ENCODE data around the gene SCML2.
"Not testable (repeated sequence)": the region's sequence is repeated elsewhere in the genome, so short reads cannot be mapped to it uniquely, and the experiment has no call there.

The SCML2 gene

DNA sequence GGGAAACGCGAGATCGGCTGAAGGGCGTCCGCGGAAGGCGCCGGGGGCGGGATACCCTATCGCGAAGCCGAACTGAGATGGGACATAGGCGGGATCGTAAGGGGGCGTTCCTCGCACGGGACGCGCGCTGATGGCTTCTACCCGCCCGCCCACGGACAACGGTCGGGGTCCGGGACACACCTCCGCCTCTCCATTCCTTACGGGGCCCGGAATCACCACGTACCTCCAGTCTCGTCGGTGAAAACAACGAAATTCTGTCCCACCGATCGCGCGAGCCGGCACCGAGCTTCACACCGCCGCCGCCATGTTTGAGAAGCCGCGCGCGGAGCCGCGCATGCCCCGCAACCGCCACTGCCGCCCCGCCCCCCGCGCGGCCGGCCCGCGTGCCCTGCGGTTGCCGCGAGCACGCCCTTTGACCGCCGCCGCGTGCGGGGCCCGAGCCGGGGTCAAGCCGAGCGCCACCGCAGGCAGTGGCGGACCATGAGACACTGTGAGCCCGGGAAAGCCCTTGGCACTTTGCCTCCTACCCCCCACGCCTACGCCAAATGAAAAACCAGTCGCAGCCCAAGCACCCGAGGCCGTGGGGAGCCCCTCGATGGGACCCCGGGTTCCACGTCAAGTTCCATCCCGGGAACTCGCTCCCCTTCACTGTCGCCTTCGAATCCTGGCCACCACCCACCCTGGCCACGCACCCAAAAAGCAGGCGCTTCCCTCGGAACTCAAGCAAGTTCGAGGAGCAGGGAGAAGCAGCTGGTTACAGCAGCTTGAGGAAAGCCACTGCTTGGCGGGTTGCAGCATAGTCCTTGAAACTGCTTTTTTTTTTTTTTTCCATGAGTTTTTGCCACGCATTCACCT is at the start of gene SCML2:
Gene SCML2, minus strand, starts transcription at position 320 of the 855 bp plus-strand sequence. CDS start 20,617 bp downstream, outside the sequence.
- peak; percentile 2 for DNase-seq (ENCODE audit: low read depth)

DNA sequence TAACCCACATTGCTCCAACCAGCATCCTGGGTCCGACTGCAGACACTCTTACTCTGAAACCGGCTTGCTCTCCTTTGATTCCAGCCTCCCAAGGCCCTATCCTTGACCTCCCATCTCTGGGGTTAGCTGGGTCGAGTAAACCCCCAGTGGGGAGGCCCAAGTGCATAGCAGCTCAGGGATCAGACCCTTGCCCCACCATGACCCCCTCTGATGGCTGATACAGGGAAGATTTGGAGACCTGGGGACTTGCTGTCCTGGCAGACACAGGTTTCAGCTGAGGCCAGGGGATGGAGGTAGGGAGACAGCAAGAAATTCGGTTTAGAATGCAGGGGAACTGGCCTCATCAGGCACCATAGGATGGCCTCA is 47.3 kb upstream of the SCML2 start:
- no peak for DNase-seq (ENCODE audit: low read depth)

- no peak for DNase-seq (ENCODE audit: low read depth)
These were observed 40.0 kb upstream of the SCML2 start for GRCh38 chrX:18394477-18394876.

GRCh38 chrX:18390941-18391538 is 36.6 kb upstream of the SCML2 start:
- peak; percentile 64 for DNase-seq (ENCODE audit: low read depth)

DNA sequence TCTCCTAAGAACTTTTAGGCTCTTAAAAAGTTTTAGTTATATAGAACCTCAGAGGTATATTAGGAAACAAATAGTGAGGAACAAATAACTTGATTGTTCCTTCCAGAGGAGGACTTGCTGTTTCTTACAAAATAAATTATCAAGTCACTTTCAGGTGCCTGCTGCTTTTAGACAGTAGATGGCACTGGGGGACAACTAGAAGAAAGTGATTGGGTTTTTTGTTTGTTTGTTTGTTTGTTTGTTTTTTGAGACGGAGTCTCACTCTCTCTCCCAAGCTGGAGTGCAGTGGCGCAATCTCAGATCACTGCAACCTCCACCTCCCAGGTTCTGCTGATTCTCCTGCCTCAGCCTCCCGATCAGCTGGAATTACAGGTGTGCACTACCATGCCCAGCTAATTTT is 35.5 kb upstream of the SCML2 start:
- no peak for DNase-seq (ENCODE audit: low read depth)

- DNase-seq (ENCODE audit: low read depth): no peak
These were observed 23.3 kb upstream of the SCML2 start for GRCh38 chrX:18377796-18378195.

DNA sequence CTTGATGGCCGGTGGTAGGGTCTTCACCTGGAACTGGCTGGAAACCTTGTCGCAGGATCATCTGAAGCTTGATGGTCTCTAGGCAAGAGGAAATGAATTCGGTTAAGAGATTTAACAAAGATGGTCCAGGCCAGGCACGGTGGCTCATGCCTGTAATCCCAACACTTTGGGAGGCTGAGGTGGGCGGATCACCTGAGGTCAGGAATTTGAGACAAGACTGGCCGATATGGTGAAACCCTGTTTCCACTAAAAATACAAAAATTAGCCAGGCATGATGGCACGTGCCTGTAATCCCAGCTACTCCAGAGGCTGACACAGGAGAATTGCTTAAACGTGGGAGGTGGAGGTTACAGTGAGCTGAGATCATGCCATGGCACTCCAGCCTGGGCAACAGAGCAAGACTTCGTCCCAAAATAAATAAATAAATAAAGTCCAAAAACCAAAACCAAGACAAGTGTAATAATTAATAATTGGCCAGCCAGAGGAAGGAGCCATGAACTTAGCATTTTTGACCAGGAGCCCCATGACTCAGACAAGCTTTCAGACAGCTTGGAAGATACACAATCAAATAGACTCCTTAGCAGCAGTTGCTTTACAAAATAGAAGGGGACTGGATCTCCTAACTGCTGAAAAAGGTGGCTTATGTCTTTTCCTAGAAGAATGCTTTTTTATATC is 20.8 kb upstream of the SCML2 start:
- DNase-seq (ENCODE audit: low read depth): not testable (repeated sequence)

GRCh38 chrX:18369096-18369495 is 14.6 kb upstream of the SCML2 start:
- DNase-seq (ENCODE audit: low read depth): not testable (repeated sequence)

DNA sequence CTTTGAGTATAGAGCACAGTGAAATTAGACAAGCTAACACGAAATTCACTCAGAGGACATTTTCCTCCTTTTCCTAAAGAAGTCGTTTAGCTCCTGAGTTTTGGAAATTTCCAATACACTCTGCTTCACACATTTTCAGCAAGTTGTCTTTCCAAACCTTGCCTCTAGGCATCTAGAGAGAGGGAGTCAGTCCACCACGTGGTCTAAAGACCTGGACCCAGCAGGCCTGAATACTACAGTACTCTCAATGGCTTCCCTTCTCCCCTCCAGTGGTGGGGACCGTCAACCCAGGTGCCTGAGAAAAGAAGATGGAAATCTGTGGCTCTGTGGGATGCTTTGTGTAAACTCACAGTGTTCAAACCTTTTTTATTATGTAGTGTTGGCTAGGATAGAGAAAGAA is 13.9 kb upstream of the SCML2 start:
- no peak for DNase-seq (ENCODE audit: low read depth)

- no peak for DNase-seq (ENCODE audit: low read depth)
These were observed 6.4 kb upstream of the SCML2 start for GRCh38 chrX:18360867-18361266.

GRCh38 chrX:18353931-18354368 is 538 bp downstream of the SCML2 start:
- DNase-seq (ENCODE audit: low read depth): no peak

DNA sequence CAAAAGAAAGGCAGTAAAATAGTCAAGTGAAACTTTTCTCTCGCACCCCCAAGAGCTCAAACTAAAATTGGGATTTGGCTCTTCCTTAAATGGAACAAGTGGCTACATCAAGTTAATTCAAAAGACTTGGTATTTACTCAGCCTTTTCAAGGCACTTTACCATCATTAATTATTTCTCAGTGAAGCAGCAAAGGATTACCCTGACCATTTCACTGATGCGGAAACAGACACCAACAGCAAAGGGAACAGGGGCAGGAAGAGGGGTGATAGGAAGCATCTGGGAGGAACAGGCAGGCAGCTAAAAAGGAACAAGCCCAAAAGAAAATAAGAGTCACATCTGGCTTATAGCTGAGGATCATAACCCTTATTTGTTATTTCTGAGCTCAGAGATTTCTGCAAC is 2.7 kb downstream of the SCML2 start:
- no peak for DNase-seq (ENCODE audit: low read depth)

GRCh38 chrX:18348047-18348446 is 6.4 kb downstream of the SCML2 start:
- DNase-seq (ENCODE audit: low read depth): no peak

DNA sequence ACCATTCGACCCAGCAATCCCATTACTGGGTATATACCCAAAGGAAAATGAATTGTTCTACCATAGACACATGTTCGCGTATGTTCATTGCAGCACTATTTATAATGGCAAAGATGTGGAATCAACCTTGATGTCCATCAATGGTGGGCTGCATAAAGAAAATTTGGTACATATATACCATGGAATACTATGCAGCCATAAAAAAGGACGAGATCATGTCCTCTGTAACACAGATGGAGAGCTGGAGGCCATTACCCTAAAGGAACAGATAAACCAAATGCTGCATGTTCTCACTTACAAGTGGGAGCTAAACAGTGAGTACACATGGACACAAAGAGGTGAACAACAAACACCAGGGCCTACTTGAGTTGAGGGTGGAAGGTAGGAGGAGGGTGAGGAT is 45.1 kb downstream of the SCML2 start:
- no peak for DNase-seq (ENCODE audit: low read depth)

- DNase-seq (ENCODE audit: low read depth): no peak
These were observed 57.2 kb downstream of the SCML2 start for GRCh38 chrX:18297251-18297650.

- no peak for DNase-seq (ENCODE audit: low read depth)
These were observed 59.6 kb downstream of the SCML2 start for GRCh38 chrX:18294893-18295292.

GRCh38 chrX:18291006-18291545 is 63.4 kb downstream of the SCML2 start:
- DNase-seq (ENCODE audit: low read depth): no peak

- no peak for DNase-seq (ENCODE audit: low read depth)
These were observed 64.3 kb downstream of the SCML2 start for GRCh38 chrX:18290200-18290599.

- no peak for DNase-seq (ENCODE audit: low read depth)
These were observed 65.8 kb downstream of the SCML2 start for GRCh38 chrX:18288716-18289115.

DNA sequence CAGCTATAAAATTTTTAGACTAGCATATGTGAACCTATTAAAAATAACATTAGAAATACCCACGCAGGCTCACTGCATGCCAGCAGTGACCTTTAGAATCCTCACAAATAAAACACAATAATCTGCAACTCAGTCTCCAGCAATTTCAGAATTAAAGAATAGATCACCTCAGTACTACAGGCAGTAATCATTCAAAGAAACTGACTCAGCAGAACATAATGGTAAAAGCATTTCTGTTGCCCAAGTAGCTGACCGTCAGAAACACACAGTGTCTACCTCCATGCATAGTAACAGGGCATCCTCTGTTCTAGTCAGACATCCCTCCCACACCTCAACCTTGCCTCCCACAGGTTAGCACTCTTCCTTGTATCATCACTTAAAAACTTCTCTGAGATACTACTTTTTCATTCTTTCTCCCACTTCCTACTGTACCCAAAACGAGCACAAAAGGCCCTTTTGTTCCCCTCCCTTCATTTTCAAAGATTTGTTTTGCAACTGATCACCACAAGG is 68.1 kb downstream of the SCML2 start:
- no peak for DNase-seq (ENCODE audit: low read depth)

- no peak for DNase-seq (ENCODE audit: low read depth)
These were observed 76.0 kb downstream of the SCML2 start for GRCh38 chrX:18278449-18278848.

- DNase-seq (ENCODE audit: low read depth): no peak
These were observed 82.3 kb downstream of the SCML2 start for GRCh38 chrX:18272222-18272621.

DNA sequence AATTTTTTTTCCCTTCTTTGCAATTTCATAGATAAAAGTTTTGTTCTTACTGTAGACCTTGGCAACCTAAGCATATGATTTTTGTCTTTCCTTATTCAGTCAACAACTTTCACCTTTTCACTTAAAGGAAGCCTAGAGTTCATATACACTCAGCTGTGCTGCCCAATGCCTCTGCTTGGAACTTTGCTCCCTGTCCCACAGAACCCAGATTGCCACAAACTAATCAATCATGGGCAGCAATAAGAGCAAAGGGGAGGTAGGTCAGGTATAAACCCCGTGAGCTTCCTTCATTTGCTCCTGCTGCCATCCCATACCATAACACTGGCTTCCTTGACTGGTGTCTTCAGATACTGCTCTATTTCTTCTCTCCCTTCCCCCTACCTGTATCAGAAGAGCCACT is 82.8 kb downstream of the SCML2 start:
- DNase-seq (ENCODE audit: low read depth): no peak
